ENCODE results near the gene RRAS2.
A peak's percentile ranks its signal among the peaks of the same experiment; 100 is the strongest.

The RRAS2 gene

DNA sequence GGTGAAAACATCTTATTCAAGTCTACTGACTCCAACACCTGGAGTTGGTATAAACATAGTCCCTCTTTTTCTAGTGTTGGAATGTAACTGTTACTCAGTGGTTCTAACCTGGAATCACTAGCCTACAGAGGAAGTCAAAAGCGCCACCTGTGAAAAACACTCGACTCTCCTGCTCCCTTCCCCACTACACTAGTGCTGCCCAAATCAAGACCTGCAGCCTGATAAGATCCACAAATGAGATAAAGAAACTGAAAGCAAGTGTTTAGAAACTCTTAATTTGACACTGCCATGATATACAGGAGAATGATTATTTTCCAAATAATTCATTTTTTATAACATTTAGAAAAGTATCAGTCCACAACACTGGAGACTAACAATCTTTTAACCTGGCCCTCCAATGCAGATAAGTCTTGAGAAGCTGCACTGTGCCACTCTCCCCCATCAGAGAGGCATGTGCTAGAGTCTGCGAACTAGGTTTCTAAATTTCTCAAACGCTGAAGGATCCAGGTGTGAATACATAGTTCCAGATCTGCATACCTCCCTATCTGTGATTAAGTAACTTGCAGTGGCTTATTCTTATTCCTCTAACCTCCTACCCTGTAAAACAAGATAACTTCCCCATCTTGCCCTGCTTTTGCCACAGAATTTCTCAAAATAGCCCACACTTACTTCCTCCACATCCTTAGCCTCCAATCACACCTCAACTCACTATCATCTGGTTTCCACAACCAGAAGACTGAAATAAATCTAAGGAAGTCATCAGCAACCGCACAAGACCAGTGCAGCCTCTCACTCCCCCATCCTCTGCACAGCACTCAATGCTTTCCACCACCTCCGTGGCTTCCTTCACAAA is 88.1 kb downstream of the RRAS2 start:
- ATAC-seq (peak; percentile 89), DNase-seq (ENCODE audit: low spot score in 2 of 2) (no peak)
- peak overlapping the region; percentile 80 for H3K27ac Mint-ChIP-seq
- peak overlapping the region; percentile 42 for H3K4me3 Mint-ChIP-seq
- H3K4me1 Mint-ChIP-seq, result peaks cover 28% of the 10 kb centered on the region
- peaks cover 39% of the 10 kb centered on the region for H3K36me3 Mint-ChIP-seq
- no peaks in the 10 kb centered on the region for H3K9me3 Mint-ChIP-seq

DNA sequence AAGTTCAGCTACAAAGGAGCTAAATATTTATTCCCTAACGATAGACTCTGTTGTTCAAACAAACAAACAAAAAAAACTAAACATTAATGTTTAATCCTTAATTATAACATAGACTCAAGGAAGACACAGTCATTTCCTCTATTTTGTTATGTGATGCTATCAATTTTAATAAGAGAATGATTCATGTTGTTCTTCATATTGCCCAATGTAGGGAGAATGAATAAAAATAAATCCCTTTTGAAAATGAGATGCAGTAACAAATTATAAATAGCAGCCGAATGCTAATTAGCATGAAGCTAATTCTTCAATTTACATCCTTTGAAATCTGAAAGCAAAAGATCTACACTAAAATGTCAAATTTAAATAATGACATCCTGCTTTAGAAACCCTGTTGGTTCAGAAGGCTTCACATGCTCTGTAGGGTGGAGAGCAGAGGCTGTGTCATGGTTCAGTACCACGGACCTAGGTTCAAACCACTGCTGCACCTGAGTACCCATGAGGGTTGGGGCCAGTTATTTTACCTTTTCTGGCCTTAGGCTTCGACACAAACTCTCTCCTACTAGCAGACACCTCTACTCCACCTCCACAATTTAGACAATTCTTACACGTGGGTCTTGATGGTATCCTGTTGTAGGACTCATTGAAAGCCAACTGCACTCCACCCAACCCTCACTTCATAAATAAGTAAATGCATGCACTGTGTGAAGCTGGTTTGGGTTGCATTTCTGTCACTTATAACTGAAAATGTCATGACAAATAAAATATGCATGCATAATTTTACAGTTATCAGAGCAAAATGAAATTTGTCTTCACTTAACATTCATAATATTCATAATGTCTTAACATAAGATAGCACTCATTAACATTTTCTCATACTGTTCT is 89.0 kb downstream of the RRAS2 start:
- Mint-ChIP-seq H3K36me3 (peaks cover 44% of the 10 kb centered on the region), H3K4me3 (peak overlapping the region; percentile 42), H3K9me3 (no peaks in the 10 kb centered on the region), H3K27ac (peak overlapping the region; percentile 80), H3K4me1 (peaks cover 28% of the 10 kb centered on the region)
- no peak for DNase-seq (ENCODE audit: low spot score in 2 of 2)
- ATAC-seq, result no peak

DNA sequence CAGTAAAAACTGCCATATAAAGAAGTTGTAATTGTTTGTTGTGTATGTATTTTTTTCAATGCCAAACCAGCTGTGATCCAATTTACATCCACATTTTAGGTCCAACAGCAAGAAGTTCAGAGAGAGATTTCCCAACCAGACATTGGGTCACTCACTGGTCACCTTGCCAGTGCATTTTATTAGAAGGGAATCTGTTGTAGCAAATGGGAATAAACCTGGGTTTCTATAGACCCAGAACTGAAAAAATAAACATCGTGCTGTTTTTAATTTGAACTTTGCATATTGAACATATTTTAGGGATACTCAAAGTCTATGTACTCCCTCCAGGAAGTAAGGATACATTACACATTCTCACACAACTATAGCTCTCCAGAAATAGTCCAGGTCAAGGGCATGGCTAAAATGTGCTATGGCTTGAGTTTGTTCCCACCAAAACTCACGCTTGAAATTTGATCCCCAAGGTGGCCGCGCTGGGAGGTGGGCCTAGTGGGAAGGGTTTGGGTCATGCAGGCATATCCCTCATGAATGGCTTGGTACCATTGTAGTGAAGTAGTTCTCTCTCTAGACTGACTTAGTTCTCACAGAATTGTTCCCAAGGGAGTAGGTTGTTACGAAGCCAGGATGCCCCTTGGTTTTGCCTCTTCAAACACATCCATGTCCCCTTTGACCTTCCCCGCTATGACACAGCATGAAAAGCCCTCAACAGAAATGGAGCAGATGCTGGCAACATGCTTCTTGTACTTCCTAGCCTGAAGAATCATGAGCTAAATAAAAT is 90.9 kb downstream of the RRAS2 start:
- DNase-seq (ENCODE audit: low spot score in 2 of 2) (no peak), ATAC-seq (no peak)
- H3K4me3 Mint-ChIP-seq, result no peak overlapping the region
- H3K36me3 Mint-ChIP-seq, result peaks cover 43% of the 10 kb centered on the region
- H3K4me1 Mint-ChIP-seq, result peaks cover 28% of the 10 kb centered on the region
- H3K27ac Mint-ChIP-seq, result no peak overlapping the region
- no peaks in the 10 kb centered on the region for H3K9me3 Mint-ChIP-seq

DNA sequence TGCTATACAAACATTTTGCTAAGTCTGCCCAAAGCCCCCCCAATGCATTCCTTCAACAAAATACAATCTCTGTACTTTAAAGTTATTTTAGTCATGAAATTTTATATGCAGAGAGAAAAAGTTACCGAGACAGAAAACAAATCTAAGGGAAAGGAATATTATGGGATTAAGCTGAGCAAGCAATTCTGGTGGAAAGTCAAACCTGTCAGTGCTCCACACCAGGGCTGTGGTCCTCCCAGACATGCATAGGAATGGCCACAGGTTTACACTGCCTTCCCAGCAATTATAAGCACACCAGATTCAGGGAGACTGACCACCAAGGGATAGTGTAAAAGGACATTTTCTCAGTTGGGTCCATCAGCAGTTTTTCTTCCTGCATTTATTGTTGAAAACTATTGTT is 92.4 kb downstream of the RRAS2 start:
- no peak for ATAC-seq
- Mint-ChIP-seq H3K36me3 (peaks cover 32% of the 10 kb centered on the region), H3K9me3 (no peaks in the 10 kb centered on the region), H3K4me1 (peaks cover 19% of the 10 kb centered on the region), H3K27ac (no peak overlapping the region), H3K4me3 (no peak overlapping the region)
- no peak for DNase-seq (ENCODE audit: low spot score in 2 of 2)

DNA sequence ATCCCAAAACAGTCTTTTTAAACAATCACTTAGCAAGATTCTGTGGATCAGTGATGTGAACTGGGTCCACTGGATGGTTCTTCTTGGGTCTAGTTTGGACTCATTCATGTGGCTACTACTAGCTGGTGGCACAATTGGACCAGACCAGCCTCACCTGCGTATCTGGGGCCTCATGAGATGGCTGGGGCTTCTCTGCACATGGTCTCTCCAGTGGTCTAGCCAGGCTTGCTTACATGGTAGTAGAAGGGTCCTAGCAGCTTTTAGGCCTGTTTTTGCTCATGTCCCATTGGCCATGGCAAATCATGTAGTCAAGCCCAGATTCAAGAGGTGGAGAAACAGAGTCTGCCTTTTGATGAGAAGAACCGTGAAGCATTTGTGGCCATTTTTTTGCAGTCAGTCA is 94.0 kb downstream of the RRAS2 start:
- Mint-ChIP-seq H3K27ac (no peak overlapping the region), H3K9me3 (no peaks in the 10 kb centered on the region), H3K4me3 (no peak overlapping the region)

DNA sequence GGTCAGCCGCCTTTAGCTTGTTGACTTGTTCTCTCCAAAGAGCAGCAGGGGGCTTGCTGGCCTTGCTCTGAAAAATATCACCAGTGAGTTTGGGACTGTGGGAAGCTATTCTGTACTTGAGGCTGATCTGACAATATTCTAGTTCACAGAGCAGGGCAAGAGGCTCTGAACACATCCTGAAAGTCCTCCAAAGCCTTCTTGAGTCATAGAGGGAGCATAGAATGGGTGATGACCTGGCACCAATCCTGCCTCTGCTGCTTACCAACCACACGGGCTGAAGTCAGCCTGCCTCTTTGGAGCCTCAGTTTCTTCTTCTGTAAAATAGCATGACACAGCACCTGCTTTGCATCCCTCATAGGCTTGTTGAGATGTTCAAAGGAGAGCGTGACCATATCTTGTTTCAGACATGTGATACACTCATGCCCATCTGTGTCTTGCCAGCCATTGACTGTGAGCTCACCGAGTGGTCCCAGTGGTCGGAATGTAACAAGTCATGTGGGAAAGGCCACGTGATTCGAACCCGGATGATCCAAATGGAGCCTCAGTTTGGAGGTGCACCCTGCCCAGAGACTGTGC is 96.6 kb downstream of the RRAS2 start:
- ATAC-seq, result no peak
- Mint-ChIP-seq H3K4me3 (no peak overlapping the region), H3K4me1 (no peaks in the 10 kb centered on the region), H3K9me3 (no peaks in the 10 kb centered on the region), H3K27ac (peak overlapping the region; percentile 14), H3K36me3 (peaks cover 19% of the 10 kb centered on the region)
- DNase-seq (ENCODE audit: low spot score in 2 of 2), result no peak

More for the DNA sequence above, 94.0 kb downstream of the RRAS2 start:
- ATAC-seq, result no peak
- peaks cover 2% of the 10 kb centered on the region for H3K4me1 Mint-ChIP-seq
- DNase-seq (ENCODE audit: low spot score in 2 of 2), result no peak
- H3K36me3 Mint-ChIP-seq, result peaks cover 31% of the 10 kb centered on the region

DNA sequence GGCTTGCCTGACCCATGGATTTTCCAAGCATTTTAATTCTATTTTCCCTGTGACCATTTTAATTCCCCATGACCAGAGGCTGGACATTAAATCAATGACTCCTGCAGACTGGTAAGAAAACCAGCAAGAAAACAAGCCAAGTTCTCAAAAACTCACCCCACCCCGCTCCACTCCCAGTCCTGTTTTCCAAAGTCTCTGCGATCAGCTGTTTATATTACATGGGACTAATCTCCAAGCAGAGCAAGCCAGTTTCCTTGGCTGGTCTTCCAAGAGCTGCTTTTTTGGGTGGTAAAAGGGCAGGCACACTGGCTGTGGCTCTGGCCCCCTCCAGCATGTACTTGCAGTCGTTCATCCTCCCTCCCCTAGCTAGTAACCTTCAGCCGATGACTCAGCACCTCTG is 97.9 kb downstream of the RRAS2 start:
- Mint-ChIP-seq H3K9me3 (no peaks in the 10 kb centered on the region), H3K36me3 (peaks cover 15% of the 10 kb centered on the region), H3K4me1 (no peaks in the 10 kb centered on the region), H3K27ac (peak overlapping the region; percentile 4), H3K4me3 (no peak overlapping the region)
- no peak for ATAC-seq
- DNase-seq (ENCODE audit: low spot score in 2 of 2), result peak in 1 of 2 donors; percentile 35

DNA sequence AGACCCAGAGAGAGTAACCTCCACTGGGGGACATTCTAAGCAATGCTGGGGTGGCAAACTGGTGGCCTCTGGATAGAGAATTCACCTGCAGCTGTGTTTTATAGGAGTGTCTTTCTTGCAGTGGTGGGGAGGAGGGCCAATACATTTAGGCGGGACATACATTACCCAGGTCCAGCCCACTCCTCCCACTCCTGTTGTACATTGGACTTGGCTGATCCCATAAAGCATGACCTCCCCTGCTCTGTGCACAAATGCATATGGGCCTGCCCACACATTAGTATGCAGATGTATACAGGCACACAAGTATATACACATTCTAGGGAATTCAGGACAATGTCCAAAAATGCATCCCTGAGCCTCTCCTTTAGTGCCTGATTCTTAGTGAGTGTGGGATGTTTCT is 99.1 kb downstream of the RRAS2 start:
- H3K36me3 Mint-ChIP-seq, result peaks cover 6% of the 10 kb centered on the region
- peak overlapping the region; percentile 63 for H3K27ac Mint-ChIP-seq
- H3K4me3 Mint-ChIP-seq, result no peak overlapping the region
- no peak for ATAC-seq
- no peaks in the 10 kb centered on the region for H3K4me1 Mint-ChIP-seq
- no peaks in the 10 kb centered on the region for H3K9me3 Mint-ChIP-seq
- DNase-seq (ENCODE audit: low spot score in 2 of 2), result no peak

DNA sequence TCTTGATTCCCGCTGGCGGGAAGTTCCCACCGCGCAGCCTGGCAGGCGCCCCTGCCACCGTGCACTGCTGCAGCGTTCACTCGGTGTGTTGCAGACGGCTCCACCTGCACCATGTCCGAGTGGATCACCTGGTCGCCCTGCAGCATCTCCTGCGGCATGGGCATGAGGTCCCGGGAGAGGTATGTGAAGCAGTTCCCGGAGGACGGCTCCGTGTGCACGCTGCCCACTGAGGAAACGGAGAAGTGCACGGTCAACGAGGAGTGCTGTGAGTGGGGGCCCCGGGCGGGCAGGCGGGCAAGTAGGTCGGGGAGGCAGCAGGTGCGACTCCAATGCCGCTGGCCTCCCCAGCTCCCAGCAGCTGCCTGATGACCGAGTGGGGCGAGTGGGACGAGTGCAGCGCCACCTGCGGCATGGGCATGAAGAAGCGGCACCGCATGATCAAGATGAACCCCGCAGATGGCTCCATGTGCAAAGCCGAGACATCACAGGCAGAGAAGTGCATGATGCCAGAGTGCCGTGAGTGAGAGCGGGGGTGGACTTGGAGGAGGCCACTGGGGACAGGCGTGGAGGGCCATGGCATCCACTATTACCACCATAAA is 99.7 kb downstream of the RRAS2 start:
- Mint-ChIP-seq H3K4me1 (no peaks in the 10 kb centered on the region), H3K36me3 (no peaks in the 10 kb centered on the region), H3K4me3 (no peak overlapping the region), H3K27ac (peak overlapping the region; percentile 63), H3K9me3 (no peaks in the 10 kb centered on the region)
- DNase-seq (ENCODE audit: low spot score in 2 of 2), result no peak
- no peak for ATAC-seq

DNA sequence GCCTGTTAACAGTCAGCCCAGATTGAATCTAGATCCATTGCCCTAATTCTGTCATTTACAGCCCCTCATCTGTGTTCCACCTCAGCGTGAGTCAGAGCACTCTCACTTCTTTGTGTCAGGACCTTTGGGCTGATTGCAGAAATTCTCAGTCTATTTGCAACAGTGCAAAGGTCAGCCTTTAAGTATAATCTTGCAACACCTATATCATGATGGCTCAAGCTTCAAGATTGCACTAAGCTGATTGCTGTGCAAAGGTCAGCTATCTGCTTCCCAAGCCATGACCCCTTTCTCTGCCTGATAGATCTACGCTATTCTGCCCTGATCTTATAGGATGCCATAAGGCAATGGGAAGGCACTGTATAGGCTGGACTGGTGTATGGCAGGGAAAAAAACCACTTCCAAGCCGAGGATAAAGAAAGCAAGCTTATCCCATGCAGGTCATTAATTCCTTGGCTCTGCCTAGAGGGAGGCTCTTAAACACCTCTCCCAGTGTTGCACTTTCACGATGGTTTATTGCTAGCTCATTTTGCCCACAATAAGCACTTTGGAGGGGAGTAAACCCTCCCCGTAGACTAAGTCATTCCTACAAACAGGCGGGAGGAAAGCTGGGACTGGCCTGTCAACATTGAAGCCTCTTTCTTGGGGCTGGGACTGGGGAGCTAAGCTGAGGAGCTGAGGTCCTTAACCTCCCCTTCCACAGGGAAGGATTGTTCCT is 100.6 kb downstream of the RRAS2 start:
- DNase-seq (ENCODE audit: low spot score in 2 of 2) (no peak), ATAC-seq (peak; percentile 33)
- Mint-ChIP-seq H3K36me3 (no peaks in the 10 kb centered on the region), H3K9me3 (no peaks in the 10 kb centered on the region), H3K4me1 (no peaks in the 10 kb centered on the region), H3K27ac (peak overlapping the region; percentile 63), H3K4me3 (no peak overlapping the region)

DNA sequence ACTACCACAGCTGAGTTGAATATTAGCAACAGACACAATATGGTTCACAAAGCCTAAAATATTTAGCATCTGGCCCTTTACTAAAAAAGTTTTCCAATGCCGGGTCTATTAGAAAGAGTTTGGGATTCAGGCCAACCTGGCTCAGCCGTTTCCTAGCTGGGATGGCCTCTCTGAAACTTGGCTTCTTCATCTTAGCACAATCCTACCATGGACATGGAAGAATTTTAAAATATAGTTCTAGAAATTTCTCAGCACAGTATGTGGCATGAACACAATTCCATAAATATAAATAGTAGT is 103.8 kb downstream of the RRAS2 start:
- no peaks in the 10 kb centered on the region for H3K9me3 Mint-ChIP-seq
- H3K36me3 Mint-ChIP-seq, result no peaks in the 10 kb centered on the region
- no peak for DNase-seq (ENCODE audit: low spot score in 2 of 2)
- no peak overlapping the region for H3K27ac Mint-ChIP-seq
- ATAC-seq, result no peak
- no peak overlapping the region for H3K4me3 Mint-ChIP-seq
- no peaks in the 10 kb centered on the region for H3K4me1 Mint-ChIP-seq

DNA sequence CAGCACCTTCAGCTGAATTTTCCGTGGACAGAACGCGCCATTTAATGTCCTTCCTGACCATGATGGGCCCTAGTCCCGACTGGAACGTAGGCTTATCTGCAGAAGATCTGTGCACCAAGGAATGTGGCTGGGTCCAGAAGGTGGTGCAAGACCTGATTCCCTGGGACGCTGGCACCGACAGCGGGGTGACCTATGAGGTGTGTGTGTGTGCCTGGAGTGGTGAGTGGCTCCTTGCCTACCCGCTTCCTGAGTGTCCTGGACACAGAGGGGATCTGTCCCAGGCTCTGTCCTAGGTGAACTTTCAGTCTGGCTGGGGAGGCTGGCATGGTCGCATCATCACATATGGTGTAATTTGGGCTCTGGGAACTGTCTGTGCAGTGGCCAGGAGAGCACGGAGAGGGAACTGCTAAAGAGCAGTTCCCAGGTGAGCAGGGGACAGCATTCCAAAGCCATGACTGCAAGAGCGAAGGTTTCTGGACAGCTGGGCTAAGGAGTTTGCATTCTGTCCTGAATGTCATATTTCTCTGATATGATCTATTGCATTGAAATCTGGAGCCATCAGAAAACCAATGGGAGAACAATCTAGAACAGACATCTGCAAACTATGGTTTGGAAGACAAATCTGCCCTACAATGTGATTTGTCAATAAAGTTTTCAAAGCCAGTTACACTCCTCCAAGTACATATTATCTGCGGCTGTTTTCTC is 104.3 kb downstream of the RRAS2 start:
- DNase-seq (ENCODE audit: low spot score in 2 of 2) (no peak), ATAC-seq (no peak)
- Mint-ChIP-seq H3K36me3 (no peaks in the 10 kb centered on the region), H3K27ac (peak overlapping the region; percentile 24), H3K9me3 (no peaks in the 10 kb centered on the region), H3K4me1 (no peaks in the 10 kb centered on the region), H3K4me3 (no peak overlapping the region)

DNA sequence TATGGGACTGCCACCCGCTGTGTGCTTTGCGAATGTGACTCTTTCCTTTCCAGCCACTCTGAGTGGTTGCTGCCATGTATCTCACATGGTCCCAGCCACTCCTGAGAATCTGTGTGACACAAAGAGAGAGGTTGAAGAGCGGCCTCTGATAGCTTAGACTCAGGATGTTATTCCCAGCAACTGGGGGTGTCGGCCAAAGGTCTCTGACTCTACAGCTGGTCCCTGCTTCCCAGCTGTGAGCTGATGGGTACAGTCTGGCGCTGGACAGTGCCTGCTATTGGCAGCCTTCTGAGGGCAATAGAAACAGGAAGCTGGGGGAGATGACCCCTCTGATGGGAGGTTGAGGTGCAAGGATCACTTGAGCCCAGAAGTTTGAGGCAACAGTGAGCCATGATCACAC is 105.1 kb downstream of the RRAS2 start:
- Mint-ChIP-seq H3K9me3 (no peaks in the 10 kb centered on the region), H3K27ac (peak overlapping the region; percentile 24), H3K4me1 (peaks cover 6% of the 10 kb centered on the region), H3K36me3 (no peaks in the 10 kb centered on the region), H3K4me3 (no peak overlapping the region)
- DNase-seq (ENCODE audit: low spot score in 2 of 2), result no peak
- ATAC-seq, result no peak

DNA sequence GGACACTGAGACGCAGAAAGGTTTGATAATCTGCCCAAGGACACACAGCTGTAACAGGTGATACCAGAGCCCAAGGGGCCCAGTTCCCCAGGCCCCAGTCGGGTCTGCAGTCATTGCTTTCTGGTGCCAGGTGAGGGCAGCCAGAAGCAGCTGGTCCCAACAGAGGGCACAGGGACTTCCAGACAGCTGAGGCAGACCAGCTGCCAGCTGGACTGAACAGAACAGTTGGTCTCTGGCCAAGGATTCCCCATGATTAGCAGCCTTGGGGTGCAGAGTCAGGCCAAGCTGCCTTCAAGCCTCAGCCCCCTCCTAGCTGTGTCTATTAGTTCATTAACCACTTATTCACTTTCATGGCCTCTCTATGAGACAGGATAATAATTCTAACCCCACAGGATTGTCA is 105.6 kb downstream of the RRAS2 start:
- H3K4me3 Mint-ChIP-seq, result no peak overlapping the region
- ATAC-seq (no peak), DNase-seq (ENCODE audit: low spot score in 2 of 2) (no peak)
- no peaks in the 10 kb centered on the region for H3K36me3 Mint-ChIP-seq
- no peaks in the 10 kb centered on the region for H3K9me3 Mint-ChIP-seq
- peaks cover 10% of the 10 kb centered on the region for H3K4me1 Mint-ChIP-seq
- no peak overlapping the region for H3K27ac Mint-ChIP-seq

Measured in stimulated activated effector memory CD8-positive, alpha-beta T cell treated with anti-CD3 and anti-CD28 coated beads, Interleukin-12 subunit alpha, Interleukin-12 subunit beta, amount 100 ng/mL, for 72 hours (primary cell).